ENCODE data around the gene GSX2. TPM values are rescaled to one million over a fixed set of nuclear protein-coding genes. Genes with fewer than 3 reads are reported as not detected.

GSX2 gene
- total and polyA plus RNA-seq, 2 of the 4 experiments (the other 2 are of a cell fraction) = not detected

- H3K79me1 ChIP-seq (ENCODE audit: low read depth in 1 of 2, low read length in 2 of 2) = no peaks in the 10 kb centered on the region
- no peak overlapping the region for H3K56ac ChIP-seq (ENCODE audit: extremely low read depth, insufficient read depth, low read length)
- no peak overlapping the region for H3K9ac ChIP-seq (ENCODE audit: low read depth, low read length)
- ChIA-PET CTCF (interaction anchor here (0.6 kb wide), 1 partner anchor 1129 kb away, joined by 4 read pairs; no protein-coding TSS in a partner anchor), POLR2A (ENCODE audit: unreplicated experiment) (no interaction called here)
- no peak overlapping the region for H2AK9ac ChIP-seq (replicated peaks; ENCODE audit: low read depth, low read length, poor library complexity)
- dilution Hi-C loops (cut with HindIII; ENCODE audit: low sequenced_read_pairs, unreplicated experiment) = no loop called here
- no peak overlapping the region for H2BK15ac ChIP-seq (ENCODE audit: low read depth, low read length)
- no peaks in the 10 kb centered on the region for H3K4me1 ChIP-seq (ENCODE audit: control insufficient read depth, insufficient read depth, low read length)
- no peak overlapping the region for H3K27ac ChIP-seq (ENCODE audit: insufficient read depth, low read length)
- no peak overlapping the region for H3K4me2 ChIP-seq (ENCODE audit: low read depth, low read length)
- H4K91ac ChIP-seq (ENCODE audit: insufficient read depth, low read depth, low read length) = no peak overlapping the region
- H4K8ac ChIP-seq (ENCODE audit: low read depth in 2 of 2, low read length in 2 of 2) = no peak overlapping the region
- H3K36me3 ChIP-seq (ENCODE audit: control insufficient read depth, insufficient read depth, low read length) = no peaks in the 10 kb centered on the region
- H4K5ac ChIP-seq (ENCODE audit: low read depth, low read length) = no peak overlapping the region
- ATAC-seq (ENCODE audit: low read depth) (no peak), DNase-seq (no peak)
- in situ Hi-C loops (cut with MboI; ENCODE audit: low sequenced_read_pairs) = no loop called here
- H2BK5ac ChIP-seq (ENCODE audit: low read depth, low read length, poor library complexity, severe bottlenecking) = no peak overlapping the region
- H3K9me3 ChIP-seq (ENCODE audit: control insufficient read depth, insufficient read depth, low read length) = no peaks in the 10 kb centered on the region; the same call in 1 of the 2 replicates
- no peak overlapping the region for H3K23ac ChIP-seq (ENCODE audit: low read depth, low read length)
- WGBS, 2 experiments (ENCODE audit: extremely low coverage in 2 of 2, insufficient read length in 1 of 2) = no CpG with 5 or more reads among the region's 2 CpGs
- H2AFZ ChIP-seq (replicated peaks; ENCODE audit: low read length, poor library complexity) = no peak overlapping the region
- H2BK20ac ChIP-seq (ENCODE audit: low read depth, low read length) = no peak overlapping the region
- H3K14ac ChIP-seq (replicated peaks; ENCODE audit: low read depth, low read length) = no peak overlapping the region
- peaks cover 3% of the 10 kb centered on the region; the same call in 1 of the 2 replicates for H3K9me1 ChIP-seq (ENCODE audit: insufficient read depth, low read length)
- no peak overlapping the region for H3K4ac ChIP-seq (ENCODE audit: low read depth, low read length)
- intact Hi-C loops (cut with micrococcal nuclease) = no loop called here
- H2BK120ac ChIP-seq (ENCODE audit: low read depth, low read length) = no peak overlapping the region
- no peaks in the 10 kb centered on the region for H3K27me3 ChIP-seq (ENCODE audit: control insufficient read depth, insufficient read depth, low read length)
- no TSS peak for BruUV-seq (replicated peaks)
- no peak overlapping the region for H3K4me3 ChIP-seq (ENCODE audit: insufficient read depth, low read depth, low read length)
- H4K20me1 ChIP-seq (ENCODE audit: insufficient read depth, low read length) = no peaks in the 10 kb centered on the region
- H2AK5ac ChIP-seq (ENCODE audit: low read depth, low read length) = no peak overlapping the region
- H3K18ac ChIP-seq (ENCODE audit: low read depth, low read length) = no peak overlapping the region
- TF ChIP-seq RCOR1 (IDR thresholded peaks at IDR 0.05; ENCODE audit: insufficient replicate concordance, low read length) (no peak), SMC3 (IDR thresholded peaks at IDR 0.05; ENCODE audit: low read depth, low read length) (no peak), FOS (IDR thresholded peaks at IDR 0.05; ENCODE audit: low read depth, low read length) (no peak), RAD21 (IDR thresholded peaks at IDR 0.05; ENCODE audit: low read length) (no peak), CEBPB (IDR thresholded peaks at IDR 0.05; ENCODE audit: low read depth, low read length) (no peak), RFX5 (IDR thresholded peaks at IDR 0.05; ENCODE audit: low read depth, low read length) (no peak), CHD1 (IDR thresholded peaks at IDR 0.05; ENCODE audit: low read depth, low read length) (no peak), POLR2A (IDR thresholded peaks at IDR 0.05; ENCODE audit: low read depth, low read length) (no peak), ELK1 (IDR thresholded peaks at IDR 0.05; ENCODE audit: borderline replicate concordance, low read depth, low read length) (no peak), MAFK (IDR thresholded peaks at IDR 0.05; ENCODE audit: low read depth, low read length) (no peak), NFE2L2 (IDR thresholded peaks at IDR 0.05; ENCODE audit: low read depth, low read length) (no peak), MAZ (IDR thresholded peaks at IDR 0.05; ENCODE audit: borderline replicate concordance, low read depth, low read length) (no peak), BHLHE40 (IDR thresholded peaks at IDR 0.05; ENCODE audit: low read depth, low read length) (no peak)
- TF ChIP-seq, protein P1, sequence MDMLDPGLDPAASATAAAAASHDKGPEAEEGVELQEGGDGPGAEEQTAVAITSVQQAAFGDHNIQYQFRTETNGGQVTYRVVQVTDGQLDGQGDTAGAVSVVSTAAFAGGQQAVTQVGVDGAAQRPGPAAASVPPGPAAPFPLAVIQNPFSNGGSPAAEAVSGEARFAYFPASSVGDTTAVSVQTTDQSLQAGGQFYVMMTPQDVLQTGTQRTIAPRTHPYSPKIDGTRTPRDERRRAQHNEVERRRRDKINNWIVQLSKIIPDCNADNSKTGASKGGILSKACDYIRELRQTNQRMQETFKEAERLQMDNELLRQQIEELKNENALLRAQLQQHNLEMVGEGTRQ (IDR thresholded peaks at IDR 0.05; ENCODE audit: low read depth, low read length) = no peak
These were observed 44.2 kb downstream of the GSX2 start for GRCh38 chr4:54144199-54144598.

Data from IMR-90 (cell line).